ENCODE results near the gene SLC25A30. TPM values are rescaled to one million over a fixed set of nuclear protein-coding genes. Genes with fewer than 3 reads are reported as not detected.

SLC25A30 gene
- total RNA-seq, 1 experiment from 2014 or later, result 6.3 TPM

DNA sequence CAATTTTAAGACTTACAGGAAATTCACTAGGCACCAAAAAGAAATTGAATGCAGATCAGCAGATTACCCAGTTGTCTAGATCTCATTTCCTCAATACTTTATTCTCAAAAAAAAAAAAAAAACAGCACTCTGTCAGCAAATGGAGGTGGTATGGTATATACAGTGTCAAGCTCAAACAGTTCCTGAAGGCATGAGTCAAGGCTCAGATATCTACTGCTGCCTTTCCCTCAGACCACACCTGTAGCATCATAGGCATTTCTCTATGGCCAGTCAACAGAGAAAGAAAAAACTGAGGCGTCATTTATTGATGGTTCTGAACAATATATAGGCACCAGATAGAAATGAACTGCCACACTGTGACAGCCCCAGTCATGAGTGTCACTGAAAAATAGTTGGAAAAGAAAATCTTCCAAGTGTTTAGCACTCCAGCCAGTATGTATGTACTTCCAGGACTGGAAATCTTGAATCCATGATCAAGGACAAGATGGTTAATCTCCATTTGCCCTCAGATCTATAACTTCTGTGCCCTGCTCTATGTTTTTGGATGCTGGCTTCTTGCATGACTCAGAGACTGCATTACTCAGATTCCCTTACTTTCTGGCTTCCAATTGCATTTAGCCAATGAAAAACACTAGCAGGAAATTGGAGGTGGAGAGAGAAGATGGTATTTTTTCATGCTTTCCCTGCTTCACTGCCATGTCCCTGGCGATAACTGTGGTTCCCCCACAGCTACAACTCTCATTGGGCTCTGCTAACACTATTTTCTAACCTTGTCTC lies 38.2 kb upstream of the SLC25A30 start:
- peaks cover 27% of the 10 kb centered on the region for H3K27me3 Mint-ChIP-seq (ENCODE audit: low read depth)
- no peak overlapping the region for H4K8ac ChIP-seq (replicated peaks; ENCODE audit: insufficient read length, low read depth, low read length)
- no peaks in the 10 kb centered on the region for H4K20me1 ChIP-seq (ENCODE audit: control insufficient read depth, insufficient read depth, insufficient read length)
- DNase-seq, result no peak
- H2BK20ac ChIP-seq (ENCODE audit: low read depth, low read length, poor library complexity, severe bottlenecking), result no peak overlapping the region
- no peak overlapping the region for H3T11ph ChIP-seq (ENCODE audit: low read length)
- no peak overlapping the region for H3K4me3 Mint-ChIP-seq
- H3K18ac ChIP-seq (ENCODE audit: insufficient read length, low read depth, low read length), result no peak overlapping the region
- no peaks in the 10 kb centered on the region for H3K9me3 ChIP-seq (ENCODE audit: control insufficient read depth, low read depth, low read length)
- no peak overlapping the region for H3K27ac Mint-ChIP-seq
- H2BK12ac ChIP-seq (ENCODE audit: insufficient read length, low read depth, low read length), result no peak overlapping the region
- no peak overlapping the region for H2AFZ ChIP-seq (ENCODE audit: low read length)
- no peaks in the 10 kb centered on the region for H3K23me2 ChIP-seq (ENCODE audit: insufficient read length, low read depth, low read length, poor library complexity, severe bottlenecking)
- H3K23ac ChIP-seq (ENCODE audit: insufficient read length, low read depth, low read length), result no peak overlapping the region
- no peak overlapping the region for H4K5ac ChIP-seq (ENCODE audit: insufficient read length, low read depth, low read length)
- peaks cover 0 to 4% (median 0%) of the 10 kb centered on the region in 3 experiments; a peak in 2 of 7 replicates for H3K36me3 Mint-ChIP-seq (ENCODE audit: insufficient read depth in 1 of 3, low read depth in 3 of 3)
- no peaks in the 10 kb centered on the region for H3K79me2 ChIP-seq (ENCODE audit: insufficient read depth, low read length)
- no peak overlapping the region for H3K14ac ChIP-seq (ENCODE audit: insufficient read depth, low read length)
- no peaks in the 10 kb centered on the region for H3K27me3 ChIP-seq (ENCODE audit: insufficient read depth, low read length)
- TF ChIP-seq, protein P1, sequence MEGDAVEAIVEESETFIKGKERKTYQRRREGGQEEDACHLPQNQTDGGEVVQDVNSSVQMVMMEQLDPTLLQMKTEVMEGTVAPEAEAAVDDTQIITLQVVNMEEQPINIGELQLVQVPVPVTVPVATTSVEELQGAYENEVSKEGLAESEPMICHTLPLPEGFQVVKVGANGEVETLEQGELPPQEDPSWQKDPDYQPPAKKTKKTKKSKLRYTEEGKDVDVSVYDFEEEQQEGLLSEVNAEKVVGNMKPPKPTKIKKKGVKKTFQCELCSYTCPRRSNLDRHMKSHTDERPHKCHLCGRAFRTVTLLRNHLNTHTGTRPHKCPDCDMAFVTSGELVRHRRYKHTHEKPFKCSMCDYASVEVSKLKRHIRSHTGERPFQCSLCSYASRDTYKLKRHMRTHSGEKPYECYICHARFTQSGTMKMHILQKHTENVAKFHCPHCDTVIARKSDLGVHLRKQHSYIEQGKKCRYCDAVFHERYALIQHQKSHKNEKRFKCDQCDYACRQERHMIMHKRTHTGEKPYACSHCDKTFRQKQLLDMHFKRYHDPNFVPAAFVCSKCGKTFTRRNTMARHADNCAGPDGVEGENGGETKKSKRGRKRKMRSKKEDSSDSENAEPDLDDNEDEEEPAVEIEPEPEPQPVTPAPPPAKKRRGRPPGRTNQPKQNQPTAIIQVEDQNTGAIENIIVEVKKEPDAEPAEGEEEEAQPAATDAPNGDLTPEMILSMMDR (conservative IDR thresholded peaks at IDR 0.05), result no peak
- no peak overlapping the region for H3K4me2 ChIP-seq (ENCODE audit: insufficient read depth, insufficient read length, low read length)
- H4K91ac ChIP-seq (ENCODE audit: insufficient read length, low read depth, low read length), result no peak overlapping the region
- H3K4me1 ChIP-seq (ENCODE audit: insufficient read depth, low read length), result no peaks in the 10 kb centered on the region
- H3K9me3 Mint-ChIP-seq, result peaks cover 7 to 9% of the 10 kb centered on the region in 2 experiments
- H2BK120ac ChIP-seq (ENCODE audit: low read depth, low read length, poor library complexity, severe bottlenecking), result no peak overlapping the region
- no peak overlapping the region for H3K4ac ChIP-seq (ENCODE audit: low read depth, low read length)
- WGBS (ENCODE audit: extremely low coverage, insufficient read length, low lambda C conversion rate), result no CpG with 5 or more reads among the region's 2 CpGs
- H3K4me1 Mint-ChIP-seq, result peaks cover 10% of the 10 kb centered on the region in 2 experiments
- no peak overlapping the region for H2BK15ac ChIP-seq (ENCODE audit: low read depth, low read length)
- H3K27ac ChIP-seq (ENCODE audit: insufficient read length, low read depth, low read length), result no peak overlapping the region
- H2AK5ac ChIP-seq (ENCODE audit: insufficient read length, low read length), result no peak overlapping the region
- no peak overlapping the region for H3K56ac ChIP-seq (ENCODE audit: insufficient read length, low read depth, low read length)
- no peaks in the 10 kb centered on the region for H3K79me1 ChIP-seq (ENCODE audit: insufficient read depth, low read depth, low read length, poor library complexity, severe bottlenecking)
- no peak overlapping the region for H2BK5ac ChIP-seq (ENCODE audit: insufficient read length, low read length)
- no peak overlapping the region for H3K9ac ChIP-seq (ENCODE audit: extremely low read depth, insufficient read length, low read length)
